Stomach (tissue), 9 donors: Measurements from ENCODE around the gene SLC38A3. TPM values are rescaled to one million over a fixed set of nuclear protein-coding genes. Genes with fewer than 3 reads are reported as not detected.
"Not testable (repeated sequence)": the region's sequence is repeated elsewhere in the genome, so short reads cannot be mapped to it uniquely, and the experiment has no call there.

Experiments
- DNase-seq, 2 donors: peaks; one replicate each; pipeline versions ENCODE4 v3.0.0 to v3.0.0-alpha.2; 2013 to 2019
- H3K27ac ChIP-seq, 5 donors: fragments of 200-600 bp in 4 of 5; sonication (generic) in 4 of 5; one replicate each; pipeline ENCODE4 v1.5.1; 2013 to 2019; ENCODE audit warnings: mild to moderate bottlenecking in 1 of 5, moderate library complexity in 1 of 5
- H3K27me3 ChIP-seq, 3 donors: fragments of 200-600 bp; sonication (generic); one replicate each; pipeline ENCODE4 v1.5.1; 2017 to 2019; ENCODE audit warnings: mixed run types in 1 of 3
- H3K36me3 ChIP-seq, 4 donors: fragments of 200-600 bp; sonication (generic); 1 replicate in 3 of 4; 2 replicates in 1 of 4; pipeline ENCODE4 v1.5.1; 2016 to 2019
- H3K4me1 ChIP-seq, 4 donors: fragments of 200-600 bp; sonication (generic); one replicate each; pipeline ENCODE4 v1.5.1; 2016 to 2019
- H3K4me3 ChIP-seq, 4 donors: fragments of 200-600 bp; sonication (generic) in 3 of 4; one replicate each; pipeline ENCODE4 v1.5.1; 2016 to 2019; ENCODE audit warnings: mild to moderate bottlenecking in 1 of 4
- H3K9me3 ChIP-seq, 4 donors: fragments of 200-600 bp; sonication (generic); one replicate each; pipeline ENCODE4 v1.5.1; 2016 to 2019
- EP300 ChIP-seq: sonication (generic); formaldehyde crosslinking; IDR thresholded peaks from one replicate; pipeline ENCODE4 v1.6.1; 2017; ENCODE audit warnings: antibody characterized with exemption
- POLR2A ChIP-seq, 4 donors: fragments of 450-650 bp; IDR thresholded peaks; one replicate each; pipeline ENCODE4 v1.6.1; 2016; ENCODE audit warnings: antibody characterized with exemption in 4 of 4, control low read depth in 2 of 4, mild to moderate bottlenecking in 1 of 4, moderate library complexity in 1 of 4
- POLR2AphosphoS5 ChIP-seq, 3 donors: sonication (generic); formaldehyde crosslinking; IDR thresholded peaks; one replicate each; pipeline ENCODE4 v1.6.1; 2016; ENCODE audit warnings: antibody characterized with exemption in 3 of 3
- WGBS, 5 donors: extraction: QIAGEN DNeasy Blood & Tissue Kit in 3 of 5; methylation state at CpG; one replicate each; pipeline versions ENCODE4 v1.1.5 to v1.1.7; 2013 to 2018; 5-methylcytosine and 5-hydroxymethylcytosine counted together
- intact Hi-C: fragments of 100-400 bp; cut with DNase I; formaldehyde crosslinking; loops from one replicate; pipeline ENCODE4 v1.15.1; 2023; ENCODE audit warnings: low total_unique reads
- polyA plus RNA-seq, 3 donors: library from polyadenylated mRNA; stranded (reverse); fragments of 200-250 nt; gene quantifications; one replicate each; pipeline ENCODE4 v1.2.3, GENCODE V29; 2013
- total RNA-seq, 5 donors: library from RNA; depleted of rRNA; stranded (reverse); fragments of >200 nt; gene quantifications; one replicate each; pipeline versions ENCODE4 v1.1.0 to v1.2.3, GENCODE V29; 2014 to 2016
- TF ChIP-seq, protein P1 (sequence below), 7 experiments: fragments of 450-650 bp in 4 of 7; fragments of 200-600 bp in 3 of 7; sonication (generic) in 3 of 7; IDR thresholded peaks; one replicate each; pipeline ENCODE4 v1.5.1; 2016 to 2019; ENCODE audit warnings: antibody characterized with exemption in 7 of 7, control low read depth in 2 of 7, mild to moderate bottlenecking in 1 of 7
- donor health status: healthy with polysubstance abuse.
- donor health status: Bipolar disorder and iron deficiency.
- donor health status: healthy.

Gene SLC38A3
- total and polyA plus RNA-seq, 8 donors, result 0.15 to 3.1 (median 1.0) TPM; not detected in 4

DNA sequence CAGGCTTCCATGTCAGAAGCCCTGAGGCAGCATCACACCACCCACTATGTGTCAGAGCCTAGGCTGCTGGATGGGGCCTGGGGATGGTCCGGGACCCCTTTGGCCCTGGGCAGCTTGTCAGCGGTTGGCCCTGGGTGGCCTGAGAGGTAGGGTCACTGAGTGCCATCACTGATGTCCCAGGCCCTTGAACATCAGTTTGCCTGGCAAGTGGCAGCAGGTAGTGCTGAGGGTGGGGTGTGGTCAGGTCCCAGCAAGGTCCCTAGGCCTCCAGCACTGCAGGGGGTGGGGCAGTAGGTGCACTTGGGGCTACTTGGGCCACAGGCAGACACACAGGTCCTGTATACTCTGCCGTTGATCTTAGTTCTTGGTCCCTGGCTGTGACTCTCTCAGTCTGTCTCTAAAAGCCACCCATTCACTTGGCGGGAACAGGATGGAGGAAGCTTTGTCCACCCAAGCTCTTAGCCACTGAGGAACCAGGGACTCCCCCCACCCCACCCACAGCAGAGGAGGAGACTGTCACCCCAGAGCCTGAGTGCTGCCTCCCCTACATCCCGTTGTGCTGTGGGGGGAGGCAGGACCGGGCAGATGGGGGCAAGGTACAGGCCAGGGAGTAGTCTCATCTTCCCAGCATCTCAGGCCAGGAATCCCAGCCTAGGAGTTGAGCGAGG lies 36.8 kb downstream of the SLC38A3 start:
- no peak for DNase-seq
- peak overlapping the region in 2 of 4 donors; percentile 1 to 19 for H3K4me3 ChIP-seq
- H3K36me3 ChIP-seq, result peaks cover 0 to 7% (median 3%) of the 10 kb centered on the region in 4 donors
- H3K4me1 ChIP-seq, result peaks cover 88 to 100% (median 98%) of the 10 kb centered on the region in 4 donors
- intact Hi-C loops, result no loop called here
- no peaks in the 10 kb centered on the region for H3K27me3 ChIP-seq
- H3K9me3 ChIP-seq, result no peaks in the 10 kb centered on the region
- TF ChIP-seq, protein P1, sequence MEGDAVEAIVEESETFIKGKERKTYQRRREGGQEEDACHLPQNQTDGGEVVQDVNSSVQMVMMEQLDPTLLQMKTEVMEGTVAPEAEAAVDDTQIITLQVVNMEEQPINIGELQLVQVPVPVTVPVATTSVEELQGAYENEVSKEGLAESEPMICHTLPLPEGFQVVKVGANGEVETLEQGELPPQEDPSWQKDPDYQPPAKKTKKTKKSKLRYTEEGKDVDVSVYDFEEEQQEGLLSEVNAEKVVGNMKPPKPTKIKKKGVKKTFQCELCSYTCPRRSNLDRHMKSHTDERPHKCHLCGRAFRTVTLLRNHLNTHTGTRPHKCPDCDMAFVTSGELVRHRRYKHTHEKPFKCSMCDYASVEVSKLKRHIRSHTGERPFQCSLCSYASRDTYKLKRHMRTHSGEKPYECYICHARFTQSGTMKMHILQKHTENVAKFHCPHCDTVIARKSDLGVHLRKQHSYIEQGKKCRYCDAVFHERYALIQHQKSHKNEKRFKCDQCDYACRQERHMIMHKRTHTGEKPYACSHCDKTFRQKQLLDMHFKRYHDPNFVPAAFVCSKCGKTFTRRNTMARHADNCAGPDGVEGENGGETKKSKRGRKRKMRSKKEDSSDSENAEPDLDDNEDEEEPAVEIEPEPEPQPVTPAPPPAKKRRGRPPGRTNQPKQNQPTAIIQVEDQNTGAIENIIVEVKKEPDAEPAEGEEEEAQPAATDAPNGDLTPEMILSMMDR (IDR thresholded peaks at IDR 0.05), result no peak
- TF ChIP-seq POLR2A (IDR thresholded peaks at IDR 0.05) (no peak), EP300 (no peak), POLR2AphosphoS5 (IDR thresholded peaks at IDR 0.05) (no peak)
- peak overlapping the region; percentile 15 to 97 (median 90) for H3K27ac ChIP-seq
- 54 to 58% (median 57%) methylated on average over 7 of the region's 7 CpGs for WGBS, 5 donors

DNA sequence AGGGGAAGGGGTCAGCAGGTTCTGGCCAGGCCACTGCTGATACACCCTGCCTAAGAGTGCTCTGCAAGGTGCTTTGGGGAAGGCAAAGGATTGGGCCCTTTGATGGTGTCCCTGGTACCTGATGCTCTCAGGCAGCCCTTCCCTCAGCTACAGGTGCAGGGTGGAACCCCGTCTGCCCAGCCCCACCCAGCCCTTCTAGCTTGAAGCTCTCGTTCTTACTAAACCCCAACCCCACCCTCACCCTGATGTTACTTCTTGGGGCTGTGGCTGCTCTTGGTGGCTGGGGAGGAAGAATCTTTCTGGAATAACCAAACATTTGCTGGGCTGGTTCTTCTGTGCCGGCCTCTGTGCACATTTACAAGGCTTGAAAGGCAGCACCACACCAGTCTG lies 37.3 kb downstream of the SLC38A3 start:
- Histone ChIP-seq H3K27ac (peak overlapping the region; percentile 15 to 97 (median 90)), H3K9me3 (no peaks in the 10 kb centered on the region), H3K4me1 (peaks cover 88 to 100% (median 98%) of the 10 kb centered on the region in 4 donors), H3K4me3 (peak overlapping the region in 2 of 4 donors; percentile 1 to 17), H3K36me3 (peaks cover 0 to 7% (median 3%) of the 10 kb centered on the region in 4 donors), H3K27me3 (no peaks in the 10 kb centered on the region)
- WGBS, 5 donors, result 28 to 58% (median 43%) methylated on average over 3 of the region's 3 CpGs
- intact Hi-C loops, result no loop called here
- DNase-seq, result no peak
- TF ChIP-seq POLR2AphosphoS5 (IDR thresholded peaks at IDR 0.05) (no peak), EP300 (no peak), POLR2A (IDR thresholded peaks at IDR 0.05) (no peak)
- TF ChIP-seq, protein P1 (IDR thresholded peaks at IDR 0.05), result no peak

DNA sequence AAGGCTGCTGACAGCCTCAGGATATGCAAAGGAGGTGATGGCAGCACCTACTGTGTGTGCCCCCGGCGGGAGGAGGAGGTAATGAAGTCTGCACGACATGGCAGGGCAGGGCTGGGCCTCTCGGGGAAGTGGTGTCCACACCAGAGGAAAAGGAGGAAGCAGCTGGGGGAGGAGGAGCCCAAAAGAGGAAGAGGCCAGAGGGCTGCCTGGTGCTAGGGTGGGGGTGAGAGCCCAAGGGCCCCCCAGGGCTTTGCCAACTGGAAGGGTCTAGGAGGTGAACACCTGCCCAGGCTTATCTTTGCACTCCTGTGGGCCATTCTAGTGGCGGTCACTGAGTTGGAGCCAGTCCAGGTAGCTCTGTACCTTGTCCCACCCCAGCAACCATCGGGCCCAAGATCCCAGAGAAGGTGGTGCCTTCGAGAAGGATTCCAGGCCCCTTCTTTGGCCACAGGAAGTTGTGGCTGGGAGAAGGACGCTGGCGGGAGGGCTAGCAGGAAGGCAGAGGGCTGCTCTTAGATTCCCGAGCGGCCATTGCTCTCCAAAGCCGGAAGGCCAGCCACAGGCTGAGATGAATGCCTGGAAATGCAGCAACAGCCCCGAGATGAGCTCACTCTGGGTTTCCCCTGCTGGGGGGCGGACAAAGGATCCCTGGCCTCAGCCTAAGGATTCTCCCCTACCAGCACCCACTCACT lies 37.9 kb downstream of the SLC38A3 start:
- H3K9me3 ChIP-seq, result no peaks in the 10 kb centered on the region
- DNase-seq, result peak; percentile 50 to 75
- no peaks in the 10 kb centered on the region for H3K27me3 ChIP-seq
- H3K36me3 ChIP-seq, result peaks cover 0 to 10% (median 3%) of the 10 kb centered on the region in 4 donors
- peak overlapping the region in 2 of 4 donors; percentile 17 to 19 for H3K4me3 ChIP-seq
- peaks cover 91 to 100% (median 98%) of the 10 kb centered on the region in 4 donors for H3K4me1 ChIP-seq
- TF ChIP-seq, protein P1 (IDR thresholded peaks at IDR 0.05), result no peak
- TF ChIP-seq POLR2AphosphoS5 (IDR thresholded peaks at IDR 0.05), result peak in 1 of 3 donors; percentile 31
- 26 to 38% (median 36%) methylated on average over 9 to 14 of the region's 14 CpGs for WGBS, 5 donors
- intact Hi-C loops, result no loop called here
- H3K27ac ChIP-seq, result peak overlapping the region; percentile 22 to 97 (median 90)

DNA sequence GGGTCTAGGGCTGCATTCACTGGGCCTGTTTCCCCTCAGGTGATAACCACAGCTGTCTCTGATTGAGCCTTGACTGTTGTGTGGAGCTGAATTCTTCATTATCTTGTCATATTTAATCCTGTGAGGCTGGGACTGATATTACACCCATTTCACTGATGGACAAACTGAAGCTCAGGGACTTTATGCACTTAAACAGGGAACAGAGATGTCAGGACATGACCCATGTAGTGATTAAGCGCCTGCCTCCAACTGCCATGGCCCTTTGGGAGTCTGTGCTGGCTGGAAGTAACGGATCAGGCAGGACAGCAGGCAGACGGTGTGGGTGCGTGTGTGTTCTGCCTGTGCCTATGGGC lies 38.4 kb downstream of the SLC38A3 start:
- Histone ChIP-seq H3K4me3 (peak overlapping the region in 2 of 4 donors; percentile 17 to 19), H3K27ac (peak overlapping the region; percentile 22 to 97 (median 90)), H3K36me3 (peaks cover 0 to 10% (median 3%) of the 10 kb centered on the region in 4 donors), H3K9me3 (no peaks in the 10 kb centered on the region), H3K4me1 (peaks cover 90 to 100% (median 98%) of the 10 kb centered on the region in 4 donors), H3K27me3 (no peaks in the 10 kb centered on the region)
- no peak for DNase-seq
- TF ChIP-seq, protein P1 (IDR thresholded peaks at IDR 0.05), result no peak
- no peak for TF ChIP-seq POLR2AphosphoS5 (IDR thresholded peaks at IDR 0.05)
- no peak for TF ChIP-seq EP300
- no peak for TF ChIP-seq POLR2A (IDR thresholded peaks at IDR 0.05)
- intact Hi-C loops, result no loop called here
- 73 to 92% (median 91%) methylated on average over 4 of the region's 4 CpGs for WGBS, 5 donors

DNA sequence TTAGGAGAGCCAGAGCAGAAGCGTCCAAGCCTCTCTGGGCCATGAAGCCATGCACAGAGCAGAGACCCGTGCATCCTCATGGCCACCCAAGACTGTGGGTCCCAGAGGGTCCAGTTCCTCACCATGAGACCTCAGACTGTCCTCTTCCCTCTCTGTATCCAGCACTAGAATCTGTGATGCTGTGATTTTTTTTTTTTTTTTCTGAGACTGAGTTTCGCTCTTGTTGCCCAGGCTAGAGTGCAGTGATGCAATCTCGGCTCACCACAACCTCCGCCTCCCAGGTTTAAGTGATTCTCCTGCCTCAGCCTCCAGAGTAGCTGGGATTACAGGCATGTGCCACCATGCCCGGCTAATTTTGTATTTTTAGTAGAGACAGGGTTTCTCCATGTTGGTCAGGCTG lies 39.7 kb downstream of the SLC38A3 start:
- intact Hi-C loops, H3K36me3 ChIP-seq, DNase-seq, H3K27me3 ChIP-seq, H3K9me3 ChIP-seq: not testable (repeated sequence)
- WGBS, 5 donors, result 77 to 87% (median 85%) methylated on average over 6 of the region's 6 CpGs
- H3K4me3 ChIP-seq, result peak overlapping the region in 1 of 4 donors; percentile 46
- peak overlapping the region in 4 of 5 donors; percentile 84 to 97 (median 92) for H3K27ac ChIP-seq
- peaks cover 90 to 100% (median 98%) of the 10 kb centered on the region in 4 donors for H3K4me1 ChIP-seq
